GM18907 (cell line): ENCODE results near the gene MEPE.

Experiments
- ATAC-seq: cut with Tn5 transposase; IDR thresholded peaks from one replicate; pipeline ENCODE4 v1.9.1; 2021; ENCODE audit warnings: mild to moderate bottlenecking, moderate library complexity; ENCODE audit not compliant: unreplicated experiment

The MEPE gene, protein sequence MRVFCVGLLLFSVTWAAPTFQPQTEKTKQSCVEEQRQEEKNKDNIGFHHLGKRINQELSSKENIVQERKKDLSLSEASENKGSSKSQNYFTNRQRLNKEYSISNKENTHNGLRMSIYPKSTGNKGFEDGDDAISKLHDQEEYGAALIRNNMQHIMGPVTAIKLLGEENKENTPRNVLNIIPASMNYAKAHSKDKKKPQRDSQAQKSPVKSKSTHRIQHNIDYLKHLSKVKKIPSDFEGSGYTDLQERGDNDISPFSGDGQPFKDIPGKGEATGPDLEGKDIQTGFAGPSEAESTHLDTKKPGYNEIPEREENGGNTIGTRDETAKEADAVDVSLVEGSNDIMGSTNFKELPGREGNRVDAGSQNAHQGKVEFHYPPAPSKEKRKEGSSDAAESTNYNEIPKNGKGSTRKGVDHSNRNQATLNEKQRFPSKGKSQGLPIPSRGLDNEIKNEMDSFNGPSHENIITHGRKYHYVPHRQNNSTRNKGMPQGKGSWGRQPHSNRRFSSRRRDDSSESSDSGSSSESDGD

GRCh38 chr4:87832669-87833068 is at the start of gene MEPE:
Gene MEPE (plus strand): TSS chr4:87832969. CDS start chr4:87834715, 1,746 bp downstream.
- no peak for ATAC-seq

- no peak for ATAC-seq
Measured at GRCh38 chr4:87783781-87784180, 49.0 kb upstream of the MEPE start.

GRCh38 chr4:87785731-87786509 is 46.8 kb upstream of the MEPE start:
- no peak for ATAC-seq

GRCh38 chr4:87799301-87800113 is 33.3 kb upstream of the MEPE start, which contains the start of gene IBSP:
Gene IBSP (plus strand): TSS chr4:87799554. CDS start chr4:87802362, 2,808 bp downstream.
- ATAC-seq: no peak

GRCh38 chr4:87802858-87803257 is 29.9 kb upstream of the MEPE start:
- ATAC-seq: no peak

- no peak for ATAC-seq
Measured at GRCh38 chr4:87803421-87803820, 29.3 kb upstream of the MEPE start.

DNA sequence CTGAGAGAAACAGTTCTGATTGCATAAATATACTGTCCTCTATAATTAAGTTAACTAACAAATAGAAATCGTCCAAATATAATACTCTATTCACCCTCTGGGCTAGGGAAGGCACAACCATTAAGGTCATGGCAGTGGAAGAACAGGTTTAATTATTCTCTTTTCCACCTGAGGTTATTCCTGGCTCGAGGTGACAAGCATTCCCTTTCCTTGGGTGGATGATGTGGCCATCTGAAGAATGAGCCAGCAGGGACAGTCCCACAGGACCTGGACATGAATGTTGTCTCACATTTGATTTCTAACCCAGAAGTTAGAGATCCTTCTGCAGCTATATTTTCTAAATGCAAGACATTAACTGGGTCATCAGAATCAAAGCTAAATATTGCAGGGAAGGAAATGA is 27.9 kb upstream of the MEPE start:
- no peak for ATAC-seq

GRCh38 chr4:87805971-87806370 is 26.8 kb upstream of the MEPE start:
- ATAC-seq: no peak

GRCh38 chr4:87806520-87806919 is 26.2 kb upstream of the MEPE start:
- ATAC-seq: no peak

GRCh38 chr4:87807402-87807801 is 25.4 kb upstream of the MEPE start:
- no peak for ATAC-seq

GRCh38 chr4:87811977-87812376 is 20.8 kb upstream of the MEPE start:
- ATAC-seq: no peak

GRCh38 chr4:87819281-87819919 is 13.4 kb upstream of the MEPE start:
- ATAC-seq: no peak

DNA sequence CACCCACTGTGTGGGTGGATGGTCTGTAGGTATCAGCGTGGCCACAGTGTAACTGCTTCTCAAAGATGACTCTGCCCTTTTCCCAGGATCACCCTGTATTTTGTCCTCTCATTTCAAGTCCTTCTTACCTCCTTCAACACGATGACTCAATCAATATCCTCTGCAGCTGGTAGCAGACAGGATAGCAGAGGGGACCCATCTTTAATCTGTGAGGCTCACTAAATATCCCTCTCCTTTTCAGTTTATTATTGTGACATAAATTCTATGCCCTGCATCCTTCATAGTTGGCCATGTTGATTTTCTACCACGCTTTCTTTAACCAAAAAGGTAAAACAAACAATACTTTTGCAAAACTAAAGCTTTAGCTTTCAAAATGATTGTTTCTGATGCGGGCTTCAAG is 9.6 kb upstream of the MEPE start:
- ATAC-seq: no peak

- ATAC-seq: no peak
Measured at GRCh38 chr4:87823724-87824123, 9.0 kb upstream of the MEPE start.

DNA sequence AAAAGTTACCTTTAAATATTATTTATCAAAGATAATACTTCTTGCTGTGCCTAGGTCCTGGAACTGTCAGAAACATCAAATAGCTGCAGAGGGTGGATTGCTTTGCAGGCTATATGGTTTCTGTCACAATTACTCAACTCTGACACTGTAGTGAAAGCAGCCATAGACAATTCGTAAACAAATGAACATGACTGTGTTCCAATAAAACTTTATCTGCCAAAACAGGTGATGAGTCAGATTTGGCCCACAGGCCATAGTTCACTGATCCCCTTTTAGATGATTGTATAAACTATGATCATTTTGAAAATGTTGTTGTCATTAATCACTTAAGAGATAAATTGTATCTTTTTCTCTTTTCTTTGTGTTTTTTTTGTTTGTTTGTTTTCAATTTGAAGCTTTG is 8.4 kb upstream of the MEPE start:
- ATAC-seq: no peak

DNA sequence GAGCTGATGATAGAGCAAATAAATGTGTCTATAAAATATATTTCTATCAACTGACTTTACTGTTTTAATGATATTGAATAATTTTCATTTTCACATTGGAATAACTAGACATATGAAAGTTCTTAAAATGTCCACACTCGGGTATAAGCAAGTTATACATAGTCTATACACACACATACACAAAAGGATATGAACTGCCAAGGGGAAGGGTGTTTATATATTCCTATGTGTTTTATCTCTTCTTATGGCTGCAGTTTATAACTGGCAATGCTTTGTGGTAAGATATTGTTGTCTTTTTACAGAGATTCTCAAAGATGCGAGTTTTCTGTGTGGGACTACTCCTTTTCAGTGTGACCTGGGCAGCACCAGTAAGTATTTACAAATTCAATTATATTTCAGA is 1.6 kb downstream of the MEPE start:
- no peak for ATAC-seq

GRCh38 chr4:87835197-87835596 is 2.4 kb downstream of the MEPE start:
- no peak for ATAC-seq

DNA sequence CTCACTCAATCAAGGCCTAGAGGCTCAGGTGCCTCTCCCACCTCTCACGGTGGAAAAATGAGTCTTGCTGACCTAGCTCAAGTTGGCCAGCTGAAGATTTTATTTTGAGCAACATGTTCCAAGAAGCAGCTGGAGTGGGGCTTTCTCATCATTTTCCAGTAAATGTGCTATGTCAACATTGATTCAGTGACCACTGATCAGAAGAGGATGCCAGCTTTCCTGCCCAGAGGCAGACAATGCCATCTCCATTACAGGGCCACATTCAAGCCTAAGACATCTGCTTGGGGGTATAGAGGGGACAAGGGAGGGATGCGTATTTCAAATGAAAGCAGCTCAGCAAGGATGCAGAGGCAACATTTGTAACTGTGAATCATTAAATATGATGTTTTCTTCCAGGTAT is 3.0 kb downstream of the MEPE start:
- no peak for ATAC-seq

GRCh38 chr4:87838205-87838604 is 5.4 kb downstream of the MEPE start:
- no peak for ATAC-seq

GRCh38 chr4:87838890-87839591 is 6.3 kb downstream of the MEPE start:
- peak; percentile 74 for ATAC-seq
